Lung (tissue), 12 donors: ENCODE data around the gene STARD7. TPM values are rescaled to one million over a fixed set of nuclear protein-coding genes. Genes with fewer than 3 reads are reported as not detected.

ENCODE experiments used
- ATAC-seq: fragments of 200-7000 bp; cut with Tn5 transposase; one replicate; pipeline ENCODE4 v1.9.1; 2020; ENCODE audit warnings: moderate number of reproducible peaks; ENCODE audit not compliant: insufficient read depth, low FRiP score
- DNase-seq, 3 donors: peaks; one replicate each; pipeline ENCODE4 v3.0.0-alpha.2; 2013 to 2017
- H3K27ac ChIP-seq, 2 donors: one replicate each; pipeline ENCODE4 v1.5.1; 2013; ENCODE audit warnings: mild to moderate bottlenecking in 2 of 2, moderate library complexity in 2 of 2, control low read depth in 1 of 2, inconsistent platforms in 1 of 2, low read depth in 1 of 2, low read length in 1 of 2
- H3K27me3 ChIP-seq, 3 donors: one replicate each; pipeline ENCODE4 v1.5.1; 2013; ENCODE audit warnings: low read length in 2 of 3; ENCODE audit not compliant: control insufficient read depth in 3 of 3, insufficient read depth in 3 of 3
- H3K36me3 ChIP-seq, 4 donors: one replicate each; pipeline ENCODE4 v1.5.1; 2013; ENCODE audit warnings: low read length in 4 of 4, mild to moderate bottlenecking in 1 of 4, moderate library complexity in 1 of 4; ENCODE audit not compliant: control insufficient read depth in 4 of 4, insufficient read depth in 4 of 4
- H3K4me1 ChIP-seq, 5 donors: one replicate each; pipeline ENCODE4 v1.5.1; 2013; ENCODE audit warnings: low read length in 5 of 5, mild to moderate bottlenecking in 2 of 5, moderate library complexity in 1 of 5; ENCODE audit not compliant: control insufficient read depth in 5 of 5, insufficient read depth in 5 of 5
- H3K4me3 ChIP-seq: one replicate; pipeline ENCODE4 v1.5.1; 2013; ENCODE audit warnings: mild to moderate bottlenecking, control low read depth, moderate library complexity
- H3K9ac ChIP-seq, 2 donors: one replicate each; pipeline ENCODE4 v1.5.1; 2013; ENCODE audit warnings: low read length in 2 of 2, control low read depth in 1 of 2; ENCODE audit not compliant: insufficient read depth in 1 of 2
- H3K9me3 ChIP-seq, 4 donors: one replicate each; pipeline ENCODE4 v1.5.1; 2013; ENCODE audit warnings: low read length in 3 of 4, mild to moderate bottlenecking in 1 of 4, moderate library complexity in 1 of 4; ENCODE audit not compliant: control insufficient read depth in 4 of 4, insufficient read depth in 3 of 4
- CTCF ChIP-seq: IDR thresholded peaks from 2 replicates; pipeline ENCODE4 v1.5.1; 2012; ENCODE audit warnings: mild to moderate bottlenecking; ENCODE audit errors: control extremely low read depth, extremely low read depth
- WGBS, 2 donors: extraction: QIAGEN DNeasy Blood & Tissue Kit; methylation state at CpG; one replicate each; pipeline ENCODE4 v1.1.7; 2013; 5-methylcytosine and 5-hydroxymethylcytosine counted together
- polyA plus RNA-seq, 2 donors: library from polyadenylated mRNA; stranded (reverse); fragments of 200-250 nt; gene quantifications; one replicate each; pipeline ENCODE4 v1.2.1, GENCODE V29; 2013
- total RNA-seq, 2 donors: library from RNA; depleted of rRNA in 1 of 2; stranded (reverse); fragments of >200 nt in 1 of 2; gene quantifications; one replicate each; pipeline ENCODE4 v1.2.1, GENCODE V29; 2014 to 2021
- donor health status: control.
- donor health status: control.
- donor health status: Bipolar disorder and iron deficiency.
- donor health status: healthy.
- donor health status: DM: yes; HTN: yes; CAD: no.

Gene STARD7
- total and polyA plus RNA-seq, 4 donors, result 52.2 to 141 (median 92.9) TPM

- ATAC-seq (peak; percentile 83), DNase-seq (peak; percentile 80 to 90 (median 89))
- no peak for TF ChIP-seq CTCF
- peak overlapping the region in 1 of 2 donors; percentile 19 for H3K9ac ChIP-seq
- H3K4me3 ChIP-seq, result no peak overlapping the region
- peak overlapping the region; percentile 40 to 47 for H3K27ac ChIP-seq
- peaks cover 0 to 42% (median 21%) of the 10 kb centered on the region in 4 donors for H3K36me3 ChIP-seq
- H3K4me1 ChIP-seq, result peaks cover 0 to 12% (median 5%) of the 10 kb centered on the region in 5 donors
- no peaks in the 10 kb centered on the region for H3K27me3 ChIP-seq
- no peaks in the 10 kb centered on the region for H3K9me3 ChIP-seq
- WGBS, 2 donors, result 71 to 78% methylated on average over 6 of the region's 6 CpGs
These were observed 43.2 kb upstream of the STARD7 start for GRCh38 chr2:96251721-96252292.

GRCh38 chr2:96250188-96250587, 41.6 kb upstream of the STARD7 start:
- Histone ChIP-seq H3K9me3 (no peaks in the 10 kb centered on the region), H3K4me1 (peaks cover 0 to 12% (median 6%) of the 10 kb centered on the region in 5 donors), H3K36me3 (peaks cover 0 to 40% (median 23%) of the 10 kb centered on the region in 4 donors), H3K27ac (peak overlapping the region in 1 of 2 donors; percentile 15), H3K9ac (no peak overlapping the region), H3K4me3 (no peak overlapping the region), H3K27me3 (no peaks in the 10 kb centered on the region)
- ATAC-seq, result no peak
- WGBS, 2 donors, result 92 to 96% methylated on average over 6 of the region's 6 CpGs
- no peak for DNase-seq
- no peak for TF ChIP-seq CTCF

- 86 to 89% methylated on average over 9 of the region's 9 CpGs for WGBS, 2 donors
- Histone ChIP-seq H3K27ac (peak overlapping the region in 1 of 2 donors; percentile 2), H3K9me3 (no peaks in the 10 kb centered on the region), H3K9ac (no peak overlapping the region), H3K4me1 (peaks cover 0 to 12% (median 6%) of the 10 kb centered on the region in 5 donors), H3K36me3 (peaks cover 0 to 36% (median 23%) of the 10 kb centered on the region in 4 donors), H3K4me3 (no peak overlapping the region), H3K27me3 (no peaks in the 10 kb centered on the region)
- ATAC-seq (no peak), DNase-seq (peak in 1 of 3 donors; percentile 39)
- no peak for TF ChIP-seq CTCF
These were observed 41.0 kb upstream of the STARD7 start for GRCh38 chr2:96249654-96250053.

GRCh38 chr2:96248624-96249023, 40.0 kb upstream of the STARD7 start:
- no peak for DNase-seq
- ATAC-seq, result no peak

More at GRCh38 chr2:96248624-96249023, 40.0 kb upstream of the STARD7 start:
- WGBS, 2 donors, result 94 to 95% methylated on average over 4 of the region's 4 CpGs
- Histone ChIP-seq H3K4me3 (no peak overlapping the region), H3K9ac (no peak overlapping the region), H3K27me3 (no peaks in the 10 kb centered on the region), H3K27ac (no peak overlapping the region), H3K4me1 (peaks cover 0 to 12% (median 6%) of the 10 kb centered on the region in 5 donors), H3K36me3 (peaks cover 0 to 25% (median 16%) of the 10 kb centered on the region in 4 donors), H3K9me3 (no peaks in the 10 kb centered on the region)
- TF ChIP-seq CTCF, result no peak
